Activated CD8-positive, alpha-beta memory T cell treated with anti-CD3 and anti-CD28 coated beads for 4 hours (primary cell): ENCODE results near the gene RABGAP1.

Experiments
- DNase-seq, 2 donors: peaks; one replicate each; pipeline ENCODE4 v3.0.0-alpha.2; 2020; ENCODE audit warnings: low read depth in 2 of 2

The RABGAP1 gene

DNA sequence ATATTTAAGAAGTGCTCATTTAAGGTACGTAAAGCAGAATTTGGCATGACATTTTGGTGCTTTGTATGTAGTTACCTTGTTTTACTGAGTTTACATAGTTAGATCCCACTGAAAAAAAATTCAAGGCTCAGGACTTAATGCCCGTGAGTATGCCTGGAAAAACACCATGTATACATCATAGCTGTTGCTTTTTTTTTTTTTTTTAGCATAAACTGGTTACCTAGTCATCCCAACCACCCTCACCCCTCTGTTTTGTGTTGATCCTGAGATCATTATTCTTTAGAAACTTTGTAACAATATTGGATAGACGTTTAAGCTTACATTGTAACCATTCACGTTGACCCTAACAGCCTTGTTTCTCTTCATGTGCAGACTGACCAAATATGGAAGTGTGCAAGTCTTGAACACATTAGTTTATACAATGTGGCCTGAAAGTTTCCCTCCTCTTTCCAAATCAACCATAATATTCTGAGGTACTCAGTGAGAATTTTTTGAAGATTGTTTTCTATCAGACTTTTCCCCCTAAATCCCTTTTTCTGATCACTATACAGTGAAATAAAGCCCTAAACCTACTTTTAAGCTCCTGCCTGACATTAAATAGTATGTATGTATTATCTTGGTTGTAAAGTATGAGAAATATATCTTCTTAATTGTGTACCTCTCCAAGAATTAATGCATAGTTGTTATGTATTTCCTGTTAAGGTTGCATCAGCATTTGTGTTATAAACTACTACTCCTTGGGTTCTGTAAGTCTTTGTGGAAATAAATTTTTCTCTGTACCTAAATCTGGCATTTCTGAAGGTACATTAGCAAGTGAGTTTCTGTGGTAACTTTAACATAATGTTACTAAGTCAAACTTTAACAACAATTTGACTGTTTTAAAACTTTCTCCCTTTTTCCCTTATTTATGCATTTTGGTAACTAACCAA is 4.4 kb downstream of the RABGAP1 start:
- no peak for DNase-seq

- no peak for DNase-seq
Measured at GRCh38 chr9:122946461-122947005, 5.7 kb downstream of the RABGAP1 start.

GRCh38 chr9:122948313-122948712 is 7.5 kb downstream of the RABGAP1 start:
- DNase-seq = no peak

- DNase-seq = no peak
Measured at GRCh38 chr9:122949696-122950095, 8.9 kb downstream of the RABGAP1 start.

- DNase-seq = no peak
Measured at GRCh38 chr9:122950263-122950662, 9.4 kb downstream of the RABGAP1 start.

GRCh38 chr9:122951056-122951455 is 10.2 kb downstream of the RABGAP1 start:
- DNase-seq = no peak

GRCh38 chr9:122954253-122954691 is 13.5 kb downstream of the RABGAP1 start:
- DNase-seq = no peak

DNA sequence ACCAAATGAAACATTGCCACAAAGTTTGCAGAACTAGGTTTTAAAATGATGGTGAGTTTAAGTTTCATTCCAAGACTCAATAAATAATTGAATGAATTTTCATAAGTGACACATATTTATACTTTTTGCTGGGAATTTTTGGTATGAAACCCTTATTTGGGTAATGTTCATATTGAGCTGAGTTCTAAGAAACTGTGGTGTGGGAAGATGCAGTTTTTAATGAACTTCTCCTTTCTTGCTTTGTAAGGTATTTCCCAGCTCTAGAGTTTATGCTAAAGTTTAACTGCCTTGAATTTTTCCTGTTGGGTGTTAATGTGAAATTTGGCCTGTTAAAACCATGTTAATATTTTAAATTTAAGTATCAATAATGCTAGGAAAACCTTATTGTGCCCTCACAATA is 15.1 kb downstream of the RABGAP1 start:
- DNase-seq = no peak

- DNase-seq = no peak
Measured at GRCh38 chr9:122961139-122961538, 20.3 kb downstream of the RABGAP1 start.

DNA sequence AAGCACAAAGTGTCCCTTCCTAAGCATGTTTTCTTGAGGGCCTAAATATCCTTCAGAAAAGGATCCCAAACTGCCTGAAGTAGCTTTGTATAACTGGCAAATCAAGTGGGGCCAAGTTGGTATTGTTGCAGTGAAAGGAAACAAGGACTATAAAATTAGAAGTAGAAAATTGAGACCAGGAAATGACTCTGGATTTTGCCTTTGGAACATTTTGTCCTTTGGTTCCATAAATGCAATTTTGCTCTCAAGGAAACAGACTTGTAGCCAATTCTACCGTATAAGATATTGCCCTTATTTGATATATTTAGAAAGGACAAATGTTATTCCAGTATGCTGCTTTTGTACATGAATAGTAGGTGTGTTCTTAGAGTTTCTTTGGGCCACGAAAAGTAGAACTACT is 34.4 kb downstream of the RABGAP1 start:
- no peak for DNase-seq

- no peak for DNase-seq
Measured at GRCh38 chr9:122978601-122979000, 37.8 kb downstream of the RABGAP1 start.

GRCh38 chr9:122986010-122986409 is 45.2 kb downstream of the RABGAP1 start:
- no peak for DNase-seq

GRCh38 chr9:122988141-122988540 is 47.3 kb downstream of the RABGAP1 start:
- no peak for DNase-seq

GRCh38 chr9:122988920-122989621 is 48.3 kb downstream of the RABGAP1 start:
- DNase-seq = no peak

DNA sequence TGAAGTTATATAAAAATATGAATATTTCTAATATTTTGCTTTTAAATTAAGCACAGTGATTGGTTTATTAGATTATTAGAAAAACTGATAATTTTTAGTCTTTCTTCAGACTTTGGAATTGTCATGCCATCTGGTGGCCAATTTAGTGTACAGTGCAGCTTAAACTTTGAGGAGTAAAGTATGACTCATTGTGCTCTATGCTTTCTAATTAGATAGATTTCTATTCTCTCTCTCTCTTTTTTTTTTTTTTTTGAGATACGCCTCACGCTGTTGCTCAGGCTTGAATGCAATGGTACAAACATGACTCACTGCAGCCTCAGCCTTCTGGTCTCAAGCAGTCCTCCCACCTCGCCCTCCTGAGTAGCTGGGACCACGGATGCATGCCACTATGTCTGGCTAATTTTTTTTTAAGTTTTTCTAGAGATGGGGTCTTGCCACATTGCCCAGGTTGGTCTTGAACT is 50.6 kb downstream of the RABGAP1 start:
- DNase-seq = peak in 1 of 2 donors; percentile 24

DNA sequence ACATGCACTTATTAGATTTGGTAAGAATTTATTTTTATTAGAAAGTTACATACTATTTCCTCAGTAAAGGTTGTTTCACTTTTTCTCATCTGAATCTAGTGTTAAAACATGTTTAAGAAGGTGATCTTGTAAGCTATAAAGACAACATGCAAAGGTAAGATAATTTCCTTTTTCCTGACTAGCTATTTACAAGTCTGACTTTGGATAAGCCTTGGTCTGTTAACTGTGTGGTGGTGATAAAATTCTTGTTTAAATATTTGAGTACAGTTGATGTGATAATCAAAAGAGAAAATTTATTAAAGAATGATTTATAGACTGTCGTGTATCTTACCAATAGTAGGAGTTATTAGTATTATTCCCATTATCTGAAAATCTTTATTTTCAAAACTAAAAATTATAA is 55.8 kb downstream of the RABGAP1 start:
- no peak for DNase-seq

DNA sequence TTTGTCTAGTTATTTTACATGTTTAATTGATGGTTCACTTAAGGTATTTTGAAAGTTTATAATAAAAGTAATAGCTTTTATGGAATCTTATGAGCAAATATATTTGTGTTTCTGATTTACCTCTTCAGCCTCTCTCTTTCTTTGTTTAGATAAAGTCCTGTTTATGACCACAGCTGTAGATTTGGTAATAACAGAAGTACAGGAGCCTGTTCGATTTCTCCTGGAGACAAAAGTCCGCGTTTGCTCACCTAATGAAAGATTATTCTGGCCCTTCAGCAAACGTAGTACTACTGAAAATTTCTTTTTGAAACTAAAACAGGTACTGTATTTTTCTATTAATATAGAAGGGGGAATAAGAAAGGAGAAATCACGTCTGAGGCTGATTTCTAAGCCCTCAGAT is 57.6 kb downstream of the RABGAP1 start:
- no peak for DNase-seq

DNA sequence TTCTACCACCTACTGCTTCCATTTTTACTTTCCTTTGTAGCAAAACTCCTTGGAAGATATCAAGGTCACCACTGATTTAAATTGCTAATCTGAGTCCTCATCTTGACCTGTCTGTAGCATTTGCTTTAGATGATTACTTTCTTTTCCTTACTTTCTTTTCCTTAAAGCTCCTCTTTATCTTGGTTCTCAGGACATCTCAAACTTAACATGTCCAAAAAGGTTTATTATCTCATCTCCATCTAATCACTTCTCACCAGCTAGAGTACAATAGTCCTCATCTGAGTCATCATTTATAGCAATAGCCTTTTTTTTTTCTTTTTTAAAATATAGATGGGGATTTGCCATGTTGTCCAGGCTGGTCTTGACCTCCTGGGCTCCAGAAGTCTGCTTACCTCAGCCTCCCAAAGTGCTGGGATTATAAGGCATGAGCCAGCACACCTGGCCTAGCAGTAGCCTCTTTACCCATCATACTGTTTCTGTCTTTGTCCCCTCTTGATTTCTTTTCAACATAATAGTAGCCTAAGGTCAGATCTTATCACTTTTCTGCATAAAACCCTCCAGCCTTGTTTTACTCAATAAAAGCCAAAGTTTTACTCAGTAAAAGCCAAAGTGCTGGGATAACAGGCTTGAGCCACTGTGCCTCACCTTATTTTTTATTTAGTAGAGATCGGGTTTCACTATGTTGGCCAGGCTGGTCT is 59.7 kb downstream of the RABGAP1 start:
- no peak for DNase-seq

- DNase-seq = no peak
Measured at GRCh38 chr9:123002754-123003153, 61.9 kb downstream of the RABGAP1 start.

DNA sequence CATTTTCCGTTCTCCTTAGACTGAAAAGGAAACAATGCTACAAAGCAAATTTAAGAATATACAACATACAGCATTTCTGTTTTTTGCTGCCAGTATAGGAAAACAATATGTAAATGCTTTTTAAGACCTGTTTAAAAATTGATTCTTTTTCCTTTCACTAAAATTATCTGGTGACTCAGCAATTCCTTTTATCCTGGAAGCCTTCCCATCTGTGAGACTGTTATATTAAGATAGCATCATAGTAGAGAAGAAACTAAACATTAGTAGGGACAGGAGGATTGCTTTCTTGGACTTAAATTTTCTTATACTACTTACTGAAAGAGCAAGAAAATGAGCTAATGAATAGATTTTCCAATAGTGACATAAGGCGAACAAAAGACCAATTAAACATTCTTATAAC is 62.6 kb downstream of the RABGAP1 start:
- no peak for DNase-seq

DNA sequence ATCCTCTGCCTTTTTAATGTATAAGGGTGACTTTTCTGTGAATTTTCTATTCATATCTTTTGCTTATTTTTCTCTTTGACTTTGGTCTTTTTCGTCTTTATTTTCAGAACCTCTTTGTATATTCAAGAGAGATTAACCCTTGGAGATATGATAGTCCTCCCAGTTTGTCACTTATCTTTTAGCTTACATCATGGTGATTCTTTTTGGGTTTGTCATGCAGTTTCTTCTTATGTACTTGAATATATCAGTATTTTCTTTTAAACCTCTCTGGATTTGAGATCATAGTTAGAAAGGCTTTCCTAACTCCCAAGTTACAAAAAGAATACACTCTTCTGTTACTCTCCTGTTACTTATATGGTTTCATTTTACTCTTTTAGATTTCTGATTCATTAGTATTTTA is 65.1 kb downstream of the RABGAP1 start:
- no peak for DNase-seq

- DNase-seq = no peak
Measured at GRCh38 chr9:123007269-123007668, 66.4 kb downstream of the RABGAP1 start.
